Measurements from ENCODE around the gene RPUSD1.

DNA sequence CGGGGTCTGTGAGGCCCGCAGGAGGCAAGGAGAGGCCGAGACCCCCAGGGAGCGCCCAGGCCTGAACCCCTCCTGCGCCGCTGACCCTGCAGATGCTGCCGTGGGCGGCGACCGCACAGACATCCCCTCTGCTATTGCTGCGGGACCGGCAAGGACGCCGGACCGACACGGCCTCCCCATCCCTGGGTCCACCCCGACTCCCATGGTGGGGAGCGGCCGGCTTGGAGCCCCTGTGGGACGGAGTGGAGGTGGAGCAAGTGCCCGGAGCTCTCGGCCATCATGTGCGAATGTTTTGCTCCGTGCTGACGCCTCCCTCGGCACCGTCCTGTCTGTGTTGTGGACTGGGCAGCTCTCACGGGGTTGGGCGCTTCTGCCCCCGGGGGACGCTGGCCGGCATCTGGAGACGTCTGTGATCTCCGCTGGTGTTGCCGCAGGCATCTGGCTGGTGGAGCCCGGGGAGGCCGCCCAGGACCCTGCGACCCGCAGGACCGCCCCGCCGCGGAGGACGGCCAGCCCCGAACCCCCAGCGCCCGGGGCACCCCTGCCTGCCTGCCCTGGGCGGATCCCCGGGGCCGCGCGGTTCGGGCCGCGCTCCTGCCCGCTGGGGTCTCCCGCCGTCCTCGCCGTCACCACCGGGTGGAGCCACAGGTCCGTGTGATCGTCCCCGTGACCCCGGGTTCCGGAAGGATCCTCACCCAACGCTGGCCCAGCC is 25.2 kb upstream of the RPUSD1 start:
- TF ChIP-seq, protein P1, sequence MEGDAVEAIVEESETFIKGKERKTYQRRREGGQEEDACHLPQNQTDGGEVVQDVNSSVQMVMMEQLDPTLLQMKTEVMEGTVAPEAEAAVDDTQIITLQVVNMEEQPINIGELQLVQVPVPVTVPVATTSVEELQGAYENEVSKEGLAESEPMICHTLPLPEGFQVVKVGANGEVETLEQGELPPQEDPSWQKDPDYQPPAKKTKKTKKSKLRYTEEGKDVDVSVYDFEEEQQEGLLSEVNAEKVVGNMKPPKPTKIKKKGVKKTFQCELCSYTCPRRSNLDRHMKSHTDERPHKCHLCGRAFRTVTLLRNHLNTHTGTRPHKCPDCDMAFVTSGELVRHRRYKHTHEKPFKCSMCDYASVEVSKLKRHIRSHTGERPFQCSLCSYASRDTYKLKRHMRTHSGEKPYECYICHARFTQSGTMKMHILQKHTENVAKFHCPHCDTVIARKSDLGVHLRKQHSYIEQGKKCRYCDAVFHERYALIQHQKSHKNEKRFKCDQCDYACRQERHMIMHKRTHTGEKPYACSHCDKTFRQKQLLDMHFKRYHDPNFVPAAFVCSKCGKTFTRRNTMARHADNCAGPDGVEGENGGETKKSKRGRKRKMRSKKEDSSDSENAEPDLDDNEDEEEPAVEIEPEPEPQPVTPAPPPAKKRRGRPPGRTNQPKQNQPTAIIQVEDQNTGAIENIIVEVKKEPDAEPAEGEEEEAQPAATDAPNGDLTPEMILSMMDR (IDR thresholded peaks at IDR 0.05) = peak in 3 of 4 experiments; percentile 22 to 57 (median 23)
- TF ChIP-seq POLR2AphosphoS5 (IDR thresholded peaks at IDR 0.05) = no peak

All from sigmoid colon (tissue), 4 donors.